BE2C (cell line): Measurements from ENCODE around the gene MCUR1.
"Not testable (repeated sequence)": the region's sequence is repeated elsewhere in the genome, so short reads cannot be mapped to it uniquely, and the experiment has no call there.

Experiments
- DNase-seq: peaks from one replicate; pipeline ENCODE4 v3.0.0-alpha.2; 2020
- H3K27me3 ChIP-seq: fragments of 250-450 bp; sonication (Bioruptor Pico); 2 replicates; pipeline ENCODE4 v1.5.1; 2020; ENCODE audit warnings: mild to moderate bottlenecking
- H3K36me3 ChIP-seq: fragments of 250-450 bp; sonication (Bioruptor Pico); 2 replicates; pipeline ENCODE4 v1.5.1; 2020; ENCODE audit warnings: mild to moderate bottlenecking
- H3K4me1 ChIP-seq: fragments of 250-450 bp; sonication (Bioruptor Pico); 2 replicates; pipeline ENCODE4 v1.5.1; 2020
- H3K4me3 ChIP-seq: 2 replicates; pipeline ENCODE4 v1.5.1; 2011; ENCODE audit warnings: low read depth, low read length
- H3K9me3 ChIP-seq: fragments of 250-450 bp; sonication (Bioruptor Pico); 2 replicates; pipeline ENCODE4 v1.5.1; 2020
- CTCF ChIP-seq: IDR thresholded peaks from 2 replicates; pipeline ENCODE4 v1.5.1; 2012; ENCODE audit warnings: mild to moderate bottlenecking, low read depth, low read length

Gene MCUR1

GRCh38 chr6:13789746-13790145 is 24.6 kb downstream of the MCUR1 start:
- DNase-seq = no peak
- H3K9me3 ChIP-seq = no peaks in the 10 kb centered on the region

GRCh38 chr6:13788820-13789219 is 25.5 kb downstream of the MCUR1 start:
- Histone ChIP-seq H3K36me3 (no peaks in the 10 kb centered on the region), H3K27me3 (no peaks in the 10 kb centered on the region)
- TF ChIP-seq CTCF = no peak

More at GRCh38 chr6:13789746-13790145, 24.6 kb downstream of the MCUR1 start:
- Histone ChIP-seq H3K27me3 (no peaks in the 10 kb centered on the region), H3K36me3 (no peaks in the 10 kb centered on the region), H3K4me3 (no peak overlapping the region), H3K4me1 (no peaks in the 10 kb centered on the region)
- TF ChIP-seq CTCF = no peak

GRCh38 chr6:13787137-13787536 is 27.2 kb downstream of the MCUR1 start:
- no peak for DNase-seq

More at GRCh38 chr6:13788820-13789219, 25.5 kb downstream of the MCUR1 start:
- no peaks in the 10 kb centered on the region for H3K9me3 ChIP-seq
- H3K4me1 ChIP-seq = no peaks in the 10 kb centered on the region
- H3K4me3 ChIP-seq = no peak overlapping the region
- DNase-seq = no peak

GRCh38 chr6:13780162-13780561 is 34.2 kb downstream of the MCUR1 start:
- H3K4me3 ChIP-seq, DNase-seq, H3K36me3 ChIP-seq, H3K9me3 ChIP-seq, H3K4me1 ChIP-seq, H3K27me3 ChIP-seq: not testable (repeated sequence)

More at GRCh38 chr6:13787137-13787536, 27.2 kb downstream of the MCUR1 start:
- Histone ChIP-seq H3K36me3 (no peaks in the 10 kb centered on the region), H3K4me3 (no peak overlapping the region), H3K27me3 (no peaks in the 10 kb centered on the region), H3K9me3 (no peaks in the 10 kb centered on the region), H3K4me1 (no peaks in the 10 kb centered on the region)
- no peak for TF ChIP-seq CTCF

GRCh38 chr6:13778028-13778427 is 36.3 kb downstream of the MCUR1 start:
- no peak for TF ChIP-seq CTCF

GRCh38 chr6:13776602-13777001 is 37.8 kb downstream of the MCUR1 start:
- Histone ChIP-seq H3K4me1 (no peaks in the 10 kb centered on the region), H3K27me3 (no peaks in the 10 kb centered on the region), H3K9me3 (no peaks in the 10 kb centered on the region), H3K4me3 (no peak overlapping the region), H3K36me3 (no peaks in the 10 kb centered on the region)
- DNase-seq = no peak
- no peak for TF ChIP-seq CTCF

More at GRCh38 chr6:13778028-13778427, 36.3 kb downstream of the MCUR1 start:
- no peaks in the 10 kb centered on the region for H3K36me3 ChIP-seq
- H3K4me1 ChIP-seq = no peaks in the 10 kb centered on the region
- H3K27me3 ChIP-seq = no peaks in the 10 kb centered on the region
- no peak overlapping the region for H3K4me3 ChIP-seq
- H3K9me3 ChIP-seq = no peaks in the 10 kb centered on the region
- DNase-seq = no peak

GRCh38 chr6:13775466-13775865 is 38.9 kb downstream of the MCUR1 start:
- H3K4me3 ChIP-seq, DNase-seq, H3K36me3 ChIP-seq, H3K27me3 ChIP-seq, H3K9me3 ChIP-seq, H3K4me1 ChIP-seq: not testable (repeated sequence)

GRCh38 chr6:13772358-13773030 is 41.9 kb downstream of the MCUR1 start:
- DNase-seq = not testable (repeated sequence)

More at GRCh38 chr6:13772358-13773030, 41.9 kb downstream of the MCUR1 start:
- not testable (repeated sequence) for H3K4me1 ChIP-seq, H3K27me3 ChIP-seq, H3K4me3 ChIP-seq, H3K9me3 ChIP-seq, H3K36me3 ChIP-seq
